ENCODE data around the gene WNT6.
A peak's percentile ranks its signal among the peaks of the same experiment; 100 is the strongest.

The WNT6 gene

GRCh38 chr2:218875692-218876246, 16.2 kb downstream of the WNT6 start:
- Histone ChIP-seq H3K4me2 (ENCODE audit: low read length) (no peak overlapping the region), H3K79me2 (ENCODE audit: control insufficient read depth, low read length) (no peaks in the 10 kb centered on the region), H3K4me3 (ENCODE audit: low read length) (no peak overlapping the region), H3K27ac (ENCODE audit: low read depth, low read length) (no peak overlapping the region), H3K36me3 (ENCODE audit: control insufficient read depth, low read length) (no peaks in the 10 kb centered on the region), H3K27me3 (ENCODE audit: control insufficient read depth, low read length) (peaks cover 32% of the 10 kb centered on the region), H3K9me2 (replicated peaks; ENCODE audit: control insufficient read depth, low read length) (no peaks in the 10 kb centered on the region), H3K4me1 (ENCODE audit: control insufficient read depth, low read length) (peaks cover 65% of the 10 kb centered on the region), H3F3A (ENCODE audit: control insufficient read depth, insufficient read depth) (peaks cover 10% of the 10 kb centered on the region), H4K20me1 (ENCODE audit: control insufficient read depth, insufficient read depth, low read depth, low read length) (no peaks in the 10 kb centered on the region), H3K9me3 (ENCODE audit: control insufficient read depth, insufficient read depth, low read length) (no peaks in the 10 kb centered on the region)
- TF ChIP-seq EZH2phosphoT487 (IDR thresholded peaks at IDR 0.05; ENCODE audit: borderline replicate concordance, low read length): no peak
- TF ChIP-seq CTCF (IDR thresholded peaks at IDR 0.05; ENCODE audit: low read depth, low read length, poor library complexity, severe bottlenecking): no peak

GRCh38 chr2:218876562-218877219, 17.1 kb downstream of the WNT6 start:
- Histone ChIP-seq H3K4me2 (ENCODE audit: low read length) (peak overlapping the region; percentile 20), H3K27me3 (ENCODE audit: control insufficient read depth, low read length) (peaks cover 41% of the 10 kb centered on the region), H3K4me3 (ENCODE audit: low read length) (no peak overlapping the region; the same call in 1 of the 2 replicates), H4K20me1 (ENCODE audit: control insufficient read depth, insufficient read depth, low read depth, low read length) (no peaks in the 10 kb centered on the region), H3K36me3 (ENCODE audit: control insufficient read depth, low read length) (no peaks in the 10 kb centered on the region), H3K27ac (ENCODE audit: low read depth, low read length) (no peak overlapping the region), H3K79me2 (ENCODE audit: control insufficient read depth, low read length) (no peaks in the 10 kb centered on the region), H3K9me2 (replicated peaks; ENCODE audit: control insufficient read depth, low read length) (no peaks in the 10 kb centered on the region), H3K9me3 (ENCODE audit: control insufficient read depth, insufficient read depth, low read length) (no peaks in the 10 kb centered on the region), H3F3A (ENCODE audit: control insufficient read depth, insufficient read depth) (peaks cover 7% of the 10 kb centered on the region), H3K4me1 (ENCODE audit: control insufficient read depth, low read length) (peaks cover 65% of the 10 kb centered on the region)
- TF ChIP-seq CTCF (IDR thresholded peaks at IDR 0.05; ENCODE audit: low read depth, low read length, poor library complexity, severe bottlenecking) (peak; percentile 98), EZH2phosphoT487 (IDR thresholded peaks at IDR 0.05; ENCODE audit: borderline replicate concordance, low read length) (no peak)

DNA sequence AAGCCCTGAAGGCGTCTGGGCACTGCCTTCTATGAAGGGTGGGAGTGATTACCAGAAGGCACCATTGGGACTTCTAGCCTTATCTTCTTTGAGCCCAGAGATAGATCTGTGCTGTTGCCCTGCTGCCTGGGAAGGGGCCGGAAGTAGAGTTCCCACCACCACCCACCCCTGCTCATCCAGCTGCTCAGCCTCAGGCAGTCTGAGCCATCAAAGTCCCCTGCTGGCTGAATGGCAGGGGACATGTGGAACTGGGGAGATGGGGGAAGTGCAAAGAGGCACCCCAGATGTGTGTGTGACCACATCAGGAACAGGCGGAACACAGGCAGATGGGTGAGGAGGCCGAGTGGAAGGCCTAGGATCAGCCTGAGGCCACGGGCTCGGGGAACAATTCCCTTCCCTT, 17.7 kb downstream of the WNT6 start:
- no peaks in the 10 kb centered on the region for H4K20me1 ChIP-seq (ENCODE audit: control insufficient read depth, insufficient read depth, low read depth, low read length)
- H3F3A ChIP-seq (ENCODE audit: control insufficient read depth, insufficient read depth): peaks cover 9% of the 10 kb centered on the region
- H3K9me3 ChIP-seq (ENCODE audit: control insufficient read depth, insufficient read depth, low read length): no peaks in the 10 kb centered on the region
- peaks cover 42% of the 10 kb centered on the region for H3K27me3 ChIP-seq (ENCODE audit: control insufficient read depth, low read length)
- H3K4me2 ChIP-seq (ENCODE audit: low read length): peak overlapping the region; percentile 20
- no peaks in the 10 kb centered on the region for H3K9me2 ChIP-seq (replicated peaks; ENCODE audit: control insufficient read depth, low read length)
- peaks cover 65% of the 10 kb centered on the region for H3K4me1 ChIP-seq (ENCODE audit: control insufficient read depth, low read length)
- TF ChIP-seq CTCF (IDR thresholded peaks at IDR 0.05; ENCODE audit: low read depth, low read length, poor library complexity, severe bottlenecking) (no peak), EZH2phosphoT487 (IDR thresholded peaks at IDR 0.05; ENCODE audit: borderline replicate concordance, low read length) (no peak)
- H3K27ac ChIP-seq (ENCODE audit: low read depth, low read length): no peak overlapping the region
- H3K79me2 ChIP-seq (ENCODE audit: control insufficient read depth, low read length): no peaks in the 10 kb centered on the region
- H3K4me3 ChIP-seq (ENCODE audit: low read length): no peak overlapping the region; the same call in 1 of the 2 replicates
- H3K36me3 ChIP-seq (ENCODE audit: control insufficient read depth, low read length): no peaks in the 10 kb centered on the region

Data from DOHH2 (cell line).